ENCODE results near the gene SCEL.
"Not testable (repeated sequence)": the region's sequence is repeated elsewhere in the genome, so short reads cannot be mapped to it uniquely, and the experiment has no call there.

SCEL gene

GRCh38 chr13:77563111-77563510, 27.6 kb downstream of the SCEL start:
- DNase-seq, result no peak

GRCh38 chr13:77565635-77566034, 30.1 kb downstream of the SCEL start:
- DNase-seq, result peak in 1 of 2 experiments; percentile 23

DNA sequence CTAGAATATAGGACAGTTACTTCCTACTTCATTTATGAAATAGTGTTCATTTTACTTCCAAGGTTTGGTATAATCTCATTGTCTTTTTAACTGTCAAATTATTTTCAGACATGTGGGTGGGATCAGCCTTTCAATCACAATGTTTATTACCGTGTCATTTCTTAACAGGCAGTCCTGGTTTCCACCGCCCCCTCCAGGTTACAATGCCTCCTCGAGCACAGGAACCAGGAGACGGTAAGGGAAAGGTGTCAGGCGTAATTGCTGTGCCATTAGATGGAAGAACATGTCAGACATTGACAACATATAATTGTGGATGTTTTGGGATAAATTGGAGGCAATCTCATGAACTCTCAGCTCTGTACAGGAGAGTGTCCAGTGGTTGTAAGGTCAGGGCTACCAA, 36.5 kb downstream of the SCEL start:
- no peak for DNase-seq

DNA sequence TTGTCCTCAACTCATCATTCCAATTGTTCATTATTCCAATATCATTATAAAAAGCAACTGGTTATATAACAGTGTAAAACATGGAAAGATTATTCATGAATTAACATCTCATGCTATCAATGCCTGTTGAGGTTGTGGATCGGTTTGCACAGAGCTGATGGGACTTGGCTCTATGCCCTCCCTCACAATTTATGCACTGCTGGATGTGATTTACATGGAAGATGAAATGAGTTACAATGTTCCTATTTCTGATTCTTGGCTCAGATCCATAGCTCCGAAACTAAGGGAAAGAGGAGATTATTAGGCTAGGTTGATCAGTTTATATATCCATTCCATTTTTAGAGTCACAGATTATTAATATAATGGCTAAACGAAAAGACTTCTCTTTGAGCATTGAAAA, 38.6 kb downstream of the SCEL start:
- no peak for DNase-seq

DNA sequence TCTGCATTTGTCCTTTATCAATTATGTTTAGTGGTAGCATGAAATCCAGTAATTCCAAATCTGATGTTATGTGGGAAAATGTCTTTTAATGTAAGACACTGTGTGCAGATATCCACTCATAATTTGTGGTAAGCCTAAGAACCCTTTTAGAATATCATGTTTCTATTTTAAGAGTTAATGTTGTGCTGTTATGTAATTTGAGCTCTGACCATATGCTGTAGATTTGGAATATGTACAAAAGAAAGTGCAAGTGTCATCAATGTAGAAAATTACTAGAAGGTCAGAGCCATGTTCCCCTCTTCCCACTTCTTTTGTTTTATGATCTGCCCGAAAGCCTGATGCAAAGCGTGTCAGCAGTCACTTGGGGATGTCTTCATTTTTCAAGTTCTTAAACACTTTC, 44.5 kb downstream of the SCEL start:
- DNase-seq, result peak in 1 of 2 experiments; percentile 13

- no peak for DNase-seq
These were observed 45.2 kb downstream of the SCEL start for GRCh38 chr13:77580748-77581147.

- no peak for DNase-seq
These were observed 48.1 kb downstream of the SCEL start for GRCh38 chr13:77583581-77583980.

GRCh38 chr13:77584106-77584505, 48.6 kb downstream of the SCEL start:
- peak; percentile 70 to 85 for DNase-seq

- no peak for DNase-seq
These were observed 59.8 kb downstream of the SCEL start for GRCh38 chr13:77595166-77595810.

DNA sequence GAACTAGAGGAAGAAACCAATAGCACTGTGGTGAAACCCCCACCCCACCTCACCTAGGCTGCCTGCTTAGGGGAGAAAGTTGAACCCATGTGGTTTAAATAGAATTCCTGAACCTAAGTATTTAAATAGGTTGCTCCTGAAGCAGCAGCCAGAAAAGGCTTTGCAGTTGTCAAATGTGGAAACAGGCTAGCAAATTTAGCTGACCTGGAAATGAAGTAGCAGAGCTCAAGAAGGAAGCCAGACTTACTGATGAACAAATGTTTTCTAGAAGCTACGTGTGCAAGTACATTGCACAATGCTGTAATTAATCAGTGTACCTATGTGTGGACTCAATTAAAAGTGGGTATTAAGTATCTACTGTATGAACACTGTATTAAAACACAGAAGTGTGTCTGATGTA, 61.3 kb downstream of the SCEL start:
- DNase-seq, result no peak

DNA sequence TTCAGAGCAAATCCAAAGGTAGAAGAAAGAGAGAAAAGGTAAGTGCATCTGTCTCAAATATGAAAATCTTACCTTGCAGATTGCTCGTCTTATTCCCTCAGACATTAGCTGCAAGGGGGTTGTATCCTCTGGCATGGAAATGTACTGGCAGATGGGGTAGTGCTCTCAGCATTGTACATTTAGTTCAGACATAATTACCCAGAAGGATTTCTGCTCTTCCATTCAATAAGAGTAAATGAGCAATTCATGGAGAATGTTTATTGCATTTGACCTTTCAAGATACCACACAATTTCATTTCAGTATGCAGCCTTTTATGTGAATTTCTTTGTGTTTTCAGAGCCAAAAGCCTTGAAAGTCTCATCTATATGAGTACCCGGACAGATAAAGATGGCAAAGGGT, 63.8 kb downstream of the SCEL start:
- DNase-seq, result peak in 1 of 2 experiments; percentile 64

GRCh38 chr13:77600701-77601100, 65.2 kb downstream of the SCEL start:
- DNase-seq, result no peak

DNA sequence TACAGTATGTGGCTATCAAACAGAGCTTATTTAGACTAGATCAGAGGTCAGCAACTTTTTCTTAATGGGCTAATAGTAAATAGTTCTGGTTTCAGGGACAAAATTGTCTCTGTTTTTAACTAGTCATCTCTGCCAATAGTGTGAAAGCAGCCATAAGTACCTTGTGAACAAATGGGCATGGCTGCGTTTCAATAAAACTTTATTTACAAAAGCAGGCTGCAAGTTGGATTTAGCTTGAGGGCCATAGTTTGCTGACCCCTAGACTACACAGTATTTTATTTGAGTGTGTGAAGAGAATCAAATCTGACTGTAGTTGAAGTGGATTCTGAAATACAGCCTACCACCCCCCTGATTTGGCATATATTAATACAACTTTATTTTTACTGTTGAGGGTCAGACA, 75.6 kb downstream of the SCEL start:
- no peak for DNase-seq

GRCh38 chr13:77616027-77616426, 80.5 kb downstream of the SCEL start:
- no peak for DNase-seq

DNA sequence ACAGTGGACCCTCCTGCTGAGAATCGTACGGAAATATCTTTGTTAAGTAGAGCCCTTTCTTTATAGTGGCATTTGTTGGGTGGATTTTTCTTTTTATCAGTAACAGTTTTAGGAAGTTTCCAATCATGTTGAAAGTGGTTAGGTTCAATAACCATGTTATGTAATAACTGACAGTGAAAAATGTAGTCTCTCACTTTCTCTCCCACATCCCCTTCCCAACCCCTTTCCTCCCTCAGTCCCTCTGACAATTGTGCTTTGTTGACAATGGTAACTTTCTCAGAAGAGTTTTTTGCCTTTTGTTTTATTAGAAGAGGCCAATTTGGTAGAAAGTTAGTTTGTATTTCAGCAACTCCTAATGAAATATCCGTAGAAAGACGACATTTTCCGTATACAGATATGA, 84.1 kb downstream of the SCEL start:
- DNase-seq, result no peak

GRCh38 chr13:77620138-77620537, 84.6 kb downstream of the SCEL start:
- no peak for DNase-seq

DNA sequence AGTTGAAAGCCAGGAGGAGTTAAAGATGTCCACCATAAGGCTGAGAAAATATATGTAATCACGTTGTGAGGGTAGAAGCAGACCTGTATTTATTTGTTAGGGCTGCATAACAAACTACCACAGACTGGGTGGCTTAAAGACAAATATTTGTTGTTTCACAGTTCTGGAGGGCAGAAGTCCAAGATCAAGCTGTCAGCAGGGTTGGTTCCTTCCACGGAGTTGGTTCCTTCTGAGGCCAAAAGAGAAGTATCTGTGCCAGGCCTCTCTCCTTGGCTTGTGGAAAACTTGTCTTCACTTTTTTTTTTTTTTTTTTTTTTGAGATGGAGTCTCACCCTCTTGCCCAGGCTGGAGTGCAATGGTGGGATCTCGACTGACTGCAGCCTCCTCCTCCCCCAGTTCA, 88.3 kb downstream of the SCEL start:
- DNase-seq, result no peak

DNA sequence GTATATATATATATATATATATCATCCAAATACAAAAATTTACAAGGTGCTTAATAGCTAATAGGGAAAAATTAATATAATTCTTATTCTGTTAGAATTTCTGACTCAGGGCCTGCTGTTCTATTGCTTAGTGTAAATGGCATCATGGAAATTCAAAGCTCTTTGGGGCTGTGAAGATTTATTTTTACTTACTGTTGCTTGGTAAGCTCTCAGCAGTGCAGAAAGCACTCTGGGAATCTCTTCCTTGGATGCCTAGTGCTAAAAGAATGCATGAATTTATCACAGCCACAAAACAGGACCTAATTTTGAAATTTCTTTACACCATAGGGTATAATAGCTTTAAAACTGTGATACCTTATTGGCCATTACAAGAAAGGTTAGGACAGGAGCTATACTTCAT, 92.7 kb downstream of the SCEL start:
- DNase-seq, result no peak

DNA sequence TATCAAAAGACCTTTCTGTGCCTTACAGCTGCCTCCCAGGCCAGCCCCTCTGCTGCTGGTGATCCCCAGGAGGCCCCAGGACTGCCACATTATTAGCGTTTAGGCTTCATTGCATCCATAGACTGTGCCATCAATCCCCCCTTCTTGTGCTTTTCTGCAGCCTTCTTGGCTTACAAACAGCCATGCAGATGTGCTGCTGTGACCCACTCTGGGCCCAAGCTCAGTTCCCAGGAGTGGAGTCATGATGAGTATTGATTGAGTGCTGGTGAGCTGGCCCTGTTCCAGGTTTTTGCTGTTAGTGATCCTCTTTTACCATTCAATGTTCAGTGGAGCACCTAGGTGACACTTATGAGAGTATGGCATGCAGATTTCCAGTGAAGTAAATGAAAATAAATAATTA, 102.1 kb downstream of the SCEL start:
- no peak for DNase-seq

GRCh38 chr13:77650409-77650808, 114.9 kb downstream of the SCEL start:
- no peak for DNase-seq

DNA sequence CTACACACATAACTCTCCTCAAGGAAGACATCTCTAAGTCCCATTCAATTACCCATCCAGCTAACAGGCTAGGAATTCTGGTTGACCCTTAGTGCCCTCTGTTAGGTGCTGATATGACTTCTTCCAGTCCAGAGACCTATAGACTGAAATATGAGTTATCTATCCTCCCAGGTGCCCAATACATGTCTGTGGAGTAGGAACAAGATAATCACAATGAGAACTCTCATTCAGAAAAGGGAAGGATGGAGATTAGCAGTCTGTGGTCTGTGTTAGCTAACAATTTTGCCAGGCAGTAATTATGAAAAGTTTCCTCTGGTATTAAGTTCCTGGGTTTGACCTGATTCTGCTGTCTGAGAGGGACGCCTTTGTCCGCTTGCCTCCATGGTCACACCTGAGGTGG, 117.8 kb downstream of the SCEL start:
- no peak for DNase-seq

GRCh38 chr13:77660016-77660415, 124.5 kb downstream of the SCEL start:
- DNase-seq, result not testable (repeated sequence)

GRCh38 chr13:77660841-77661250, 125.3 kb downstream of the SCEL start:
- no peak for DNase-seq

- DNase-seq, result not testable (repeated sequence)
These were observed 126.8 kb downstream of the SCEL start for GRCh38 chr13:77662301-77662700.

DNA sequence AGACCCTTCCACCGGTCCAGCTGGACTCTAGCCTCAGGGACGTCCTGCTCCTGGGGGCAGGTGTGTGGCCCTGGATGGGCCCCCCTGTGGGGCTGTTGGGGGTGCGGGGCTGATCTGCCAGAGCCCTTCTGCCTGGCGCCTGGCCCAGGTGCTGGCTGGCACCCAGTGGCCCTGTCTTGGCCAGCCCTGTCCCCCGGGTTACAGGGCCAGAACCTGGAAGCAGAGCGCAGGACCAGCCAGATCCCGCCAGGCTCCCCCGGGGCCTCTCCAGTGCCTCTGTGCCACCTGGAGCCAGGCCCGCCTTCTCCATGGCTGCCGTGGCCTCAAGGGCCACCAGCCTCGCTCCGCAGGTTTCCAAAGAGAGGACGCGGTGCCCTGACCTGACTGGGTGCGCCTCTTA, 127.3 kb downstream of the SCEL start:
- DNase-seq, result not testable (repeated sequence)

DNA sequence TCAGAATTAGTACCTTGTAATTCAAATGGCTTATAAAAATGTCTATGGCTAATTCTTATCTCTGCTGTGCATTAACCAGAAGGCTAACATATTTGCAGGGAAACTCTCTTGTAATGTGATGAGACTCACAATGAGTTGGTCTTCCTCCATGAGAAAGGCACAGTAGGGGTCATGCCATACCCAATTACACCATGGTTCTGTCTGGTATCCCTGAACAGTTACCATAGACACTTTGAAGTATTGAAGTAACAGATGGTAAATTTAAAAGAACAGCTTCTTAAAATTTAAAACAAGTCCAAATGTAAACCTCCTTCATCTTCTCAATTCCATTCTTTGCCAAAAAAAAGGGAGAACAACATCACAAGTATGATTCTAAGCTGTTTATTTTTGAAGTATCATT, 139.3 kb downstream of the SCEL start:
- DNase-seq, result no peak
